ENCODE measurements around the gene GTSE1.

The GTSE1 gene

DNA sequence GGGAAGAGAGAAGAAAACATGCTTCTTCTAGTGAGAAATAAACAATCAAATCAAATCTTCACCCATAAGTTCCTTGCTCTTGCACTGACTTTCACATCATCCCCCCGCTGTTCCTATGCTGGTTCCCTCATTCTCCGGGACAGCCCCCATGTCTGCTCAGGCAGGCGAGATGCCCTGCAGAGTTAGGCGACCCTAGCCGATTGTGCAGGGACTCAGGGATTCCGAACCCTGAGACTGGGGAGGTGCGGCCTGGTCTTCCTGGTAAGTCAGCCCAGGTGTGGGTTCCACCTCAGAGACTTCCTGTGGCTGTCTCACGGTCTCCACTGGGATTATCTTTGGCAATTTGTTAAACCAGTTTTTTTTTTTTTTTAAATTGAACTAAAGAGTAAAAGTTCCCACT, 22.3 kb upstream of the GTSE1 start:
- DNase-seq, result no peak

DNA sequence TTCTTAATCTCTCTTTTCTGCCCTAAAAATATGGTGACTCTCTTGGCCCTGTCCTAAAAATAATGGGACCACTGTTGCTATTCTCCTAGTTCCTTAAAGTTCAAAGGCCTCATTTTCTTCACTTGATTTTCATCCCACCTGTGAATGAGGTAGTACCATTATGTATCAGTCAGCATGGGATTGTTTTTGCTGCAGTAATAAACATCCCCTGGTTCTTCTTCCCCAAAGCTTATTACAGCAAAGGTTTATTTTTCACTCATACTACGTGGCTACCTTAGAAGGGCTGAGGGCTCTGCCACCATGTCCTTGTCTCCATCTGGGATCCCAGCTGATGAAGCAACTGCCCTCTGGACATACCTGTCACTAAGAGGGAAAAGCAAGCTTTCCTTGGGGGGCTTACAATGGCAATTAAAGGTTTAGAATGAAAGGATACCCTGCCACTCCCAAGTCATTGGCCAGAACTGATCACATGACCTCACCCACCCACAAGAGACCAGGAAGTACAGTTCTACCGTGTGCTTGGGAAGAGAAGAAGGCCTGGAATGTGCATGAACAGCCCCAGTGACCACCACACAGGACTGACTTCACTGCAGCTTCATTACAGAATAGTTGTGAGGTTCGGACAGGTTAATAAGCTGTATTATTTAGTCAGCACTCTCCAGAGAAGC, 21.1 kb upstream of the GTSE1 start:
- DNase-seq, result no peak

DNA sequence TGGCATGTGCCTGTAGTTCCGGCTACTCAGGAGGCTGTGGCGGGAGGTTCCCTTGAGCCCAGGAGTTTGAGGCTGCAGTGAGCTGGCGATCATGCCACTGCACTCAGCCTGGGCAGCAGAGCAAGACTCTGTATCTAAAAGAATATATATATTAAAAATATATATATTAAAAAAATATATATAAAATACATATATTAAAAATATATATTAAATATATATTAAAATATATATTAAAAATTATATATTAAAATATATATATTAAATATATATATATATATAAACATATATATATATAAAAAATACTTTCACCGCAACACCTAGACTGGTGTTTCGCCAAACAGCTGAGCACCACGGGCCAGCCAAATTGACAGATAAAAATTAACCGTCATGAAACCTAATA, 20.1 kb upstream of the GTSE1 start:
- DNase-seq, result no peak

DNA sequence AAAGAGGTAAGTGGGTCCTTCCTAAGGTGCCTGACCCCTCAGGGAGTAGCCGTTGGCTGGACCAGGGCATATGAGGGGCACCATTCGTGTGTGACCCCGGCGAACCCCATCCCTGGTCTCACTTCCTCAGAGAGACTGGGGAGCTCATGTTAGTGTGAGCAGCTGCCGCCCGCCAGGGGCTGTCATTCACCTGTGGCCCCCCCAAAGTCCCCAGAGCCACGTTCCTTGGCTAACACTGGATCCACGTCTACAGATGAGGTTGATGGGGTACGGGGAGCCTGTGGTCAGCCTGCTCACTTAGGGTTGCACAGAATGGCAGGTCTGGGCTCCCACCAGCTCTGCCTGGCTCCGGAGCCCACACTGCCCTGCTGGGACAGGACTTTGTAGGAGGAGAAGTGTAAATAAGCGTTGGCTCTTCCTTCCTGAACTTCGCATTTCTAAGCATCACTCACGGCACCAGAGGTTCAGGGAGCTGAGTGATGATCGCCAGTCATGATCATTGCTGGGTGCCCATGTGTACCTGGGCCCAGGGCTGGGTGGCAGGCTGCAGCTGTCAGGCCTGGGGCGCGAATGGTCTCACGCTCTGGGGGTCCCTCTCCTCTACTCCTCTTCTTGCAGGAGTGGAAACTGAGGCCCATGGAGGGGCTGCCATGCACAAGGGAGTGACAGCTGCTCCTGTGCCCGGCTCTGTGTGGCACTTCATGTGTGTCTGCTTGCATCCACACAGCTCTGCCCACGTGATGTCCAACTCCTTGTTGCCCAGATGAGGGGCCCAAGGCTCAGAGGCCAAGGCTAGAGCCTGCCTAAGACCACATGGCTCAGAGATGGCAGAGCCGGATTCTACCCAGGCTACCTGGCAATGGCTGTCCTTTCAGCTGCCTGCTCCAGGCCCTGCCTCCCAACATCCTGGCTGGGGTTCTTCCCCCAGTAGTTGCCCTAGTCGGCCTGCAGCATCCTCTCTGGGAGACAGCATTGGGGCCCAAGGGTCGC, 17.7 kb upstream of the GTSE1 start:
- DNase-seq, result no peak

DNA sequence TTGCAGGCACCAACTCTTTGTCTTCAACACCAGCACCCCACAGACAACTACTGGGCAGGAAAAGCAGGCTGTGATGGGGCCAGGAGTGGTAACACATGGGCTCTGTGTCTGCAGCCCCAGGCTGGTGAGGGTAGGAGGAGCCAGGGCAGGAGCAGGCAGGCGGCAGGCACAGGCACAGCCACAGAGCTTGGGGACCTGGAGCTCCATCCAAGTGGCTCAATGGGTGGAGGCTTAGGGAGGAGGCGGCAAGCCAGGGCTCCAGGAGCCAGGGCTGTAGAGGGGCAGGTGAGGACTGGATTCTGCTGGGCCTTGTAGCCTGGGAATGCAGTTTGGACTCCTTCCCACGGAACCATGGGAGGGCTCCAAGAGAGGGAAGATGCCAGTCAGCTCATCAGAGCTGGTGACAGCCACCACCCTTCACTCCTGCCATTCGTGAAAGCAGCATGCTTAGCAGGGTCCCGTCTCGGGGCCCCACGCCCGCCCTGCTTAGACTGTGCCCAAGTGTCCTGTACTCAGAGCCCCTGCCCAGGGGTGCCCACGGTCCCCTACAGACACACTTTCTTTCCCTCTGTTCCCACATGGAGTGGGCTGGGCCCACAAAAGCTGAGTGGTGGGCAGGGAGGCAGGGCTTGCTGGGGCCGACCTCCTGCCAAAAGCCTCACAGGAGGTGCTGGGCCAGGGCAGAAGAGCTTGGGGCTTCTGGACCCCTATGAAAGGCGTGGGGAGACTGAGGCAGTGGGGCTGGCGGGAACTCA, 16.4 kb upstream of the GTSE1 start:
- DNase-seq, result no peak

DNA sequence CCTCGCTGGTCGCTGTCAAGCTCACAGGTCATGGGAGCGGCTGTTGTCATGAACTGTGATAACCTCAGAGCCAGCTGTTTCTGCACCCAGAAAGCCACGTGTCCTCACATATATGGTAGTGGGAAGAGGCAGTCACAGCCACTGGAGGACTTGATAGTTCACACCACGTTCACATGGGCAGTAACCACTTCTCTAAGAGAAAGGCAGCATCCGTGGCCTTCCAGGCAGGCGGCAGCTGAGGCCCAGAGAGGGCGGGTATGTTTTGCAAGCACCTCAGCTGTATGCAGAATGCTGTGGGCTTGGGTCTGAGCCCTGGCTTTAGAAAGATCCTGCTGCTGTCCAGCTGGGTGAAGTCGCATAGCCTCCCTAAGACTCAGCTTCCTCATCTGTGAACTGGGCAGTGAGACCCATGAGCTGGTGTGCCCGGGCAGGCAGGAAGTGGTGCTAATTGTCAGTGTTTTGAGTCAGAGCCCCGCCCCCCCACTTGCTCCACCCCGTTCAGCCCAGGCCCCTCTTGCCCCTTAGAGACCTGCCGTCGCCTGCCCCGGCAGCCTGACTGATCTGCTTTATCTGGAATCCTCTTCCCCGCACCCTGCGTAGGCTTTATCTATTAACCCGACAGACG, 15.6 kb upstream of the GTSE1 start:
- no peak for DNase-seq

DNA sequence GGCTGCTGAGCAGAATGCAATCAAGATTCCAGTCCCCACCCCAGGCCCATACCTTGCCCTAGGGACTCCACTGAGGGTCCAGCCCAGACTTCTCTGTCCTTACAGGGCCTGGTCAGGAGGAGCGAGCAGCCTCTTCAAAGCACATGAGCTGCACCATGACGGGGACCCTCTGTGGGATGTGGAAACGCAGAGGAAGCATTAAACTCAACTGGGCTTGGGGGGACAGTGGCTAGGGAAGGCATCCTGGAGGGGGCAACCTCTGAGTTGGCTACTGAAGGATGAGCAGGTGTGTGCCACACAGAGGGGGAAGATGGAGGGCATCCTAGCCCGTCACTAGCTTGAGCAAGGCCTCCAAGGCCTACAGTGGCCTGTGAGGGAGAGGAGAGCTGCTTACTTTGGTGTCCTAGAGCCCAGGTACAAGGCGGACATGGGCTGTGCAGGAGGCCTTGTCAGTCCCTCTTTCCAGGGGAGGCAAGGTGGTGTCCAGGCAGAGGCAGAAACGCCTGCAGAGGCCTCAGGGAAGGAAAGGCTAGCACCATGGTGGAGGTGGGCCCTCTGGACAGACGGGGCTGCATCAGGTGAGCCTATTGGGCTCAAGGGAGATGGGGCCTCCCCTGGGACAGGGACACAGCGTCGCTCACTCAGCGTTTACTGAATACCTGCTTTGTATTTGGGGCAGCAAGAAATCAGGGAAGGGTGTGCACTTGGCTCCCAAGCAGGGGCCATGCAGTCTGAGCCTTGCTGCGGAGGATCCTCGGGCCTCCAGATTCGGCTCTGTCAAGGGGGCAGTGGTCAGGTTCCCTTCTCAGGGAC, 14.6 kb upstream of the GTSE1 start:
- DNase-seq, result no peak

DNA sequence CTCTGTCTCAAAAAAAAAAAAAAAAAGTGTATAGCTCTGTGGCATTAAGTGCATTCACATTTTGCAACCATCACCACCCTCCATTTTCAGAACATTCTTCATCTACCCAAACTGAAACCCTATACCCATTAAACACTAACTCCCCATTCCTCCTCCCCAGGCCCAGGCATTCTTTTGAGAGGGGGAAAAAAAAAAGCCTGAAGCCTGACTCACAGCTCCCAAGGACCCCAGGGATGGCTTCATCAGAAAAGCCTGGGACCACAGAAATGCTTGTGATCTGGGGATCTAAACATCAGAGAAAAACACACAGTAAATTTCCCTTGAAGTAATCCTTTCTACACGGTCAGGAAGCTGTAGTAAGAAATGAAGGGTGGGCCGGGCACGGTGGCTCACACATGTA, 10.7 kb upstream of the GTSE1 start:
- no peak for DNase-seq

DNA sequence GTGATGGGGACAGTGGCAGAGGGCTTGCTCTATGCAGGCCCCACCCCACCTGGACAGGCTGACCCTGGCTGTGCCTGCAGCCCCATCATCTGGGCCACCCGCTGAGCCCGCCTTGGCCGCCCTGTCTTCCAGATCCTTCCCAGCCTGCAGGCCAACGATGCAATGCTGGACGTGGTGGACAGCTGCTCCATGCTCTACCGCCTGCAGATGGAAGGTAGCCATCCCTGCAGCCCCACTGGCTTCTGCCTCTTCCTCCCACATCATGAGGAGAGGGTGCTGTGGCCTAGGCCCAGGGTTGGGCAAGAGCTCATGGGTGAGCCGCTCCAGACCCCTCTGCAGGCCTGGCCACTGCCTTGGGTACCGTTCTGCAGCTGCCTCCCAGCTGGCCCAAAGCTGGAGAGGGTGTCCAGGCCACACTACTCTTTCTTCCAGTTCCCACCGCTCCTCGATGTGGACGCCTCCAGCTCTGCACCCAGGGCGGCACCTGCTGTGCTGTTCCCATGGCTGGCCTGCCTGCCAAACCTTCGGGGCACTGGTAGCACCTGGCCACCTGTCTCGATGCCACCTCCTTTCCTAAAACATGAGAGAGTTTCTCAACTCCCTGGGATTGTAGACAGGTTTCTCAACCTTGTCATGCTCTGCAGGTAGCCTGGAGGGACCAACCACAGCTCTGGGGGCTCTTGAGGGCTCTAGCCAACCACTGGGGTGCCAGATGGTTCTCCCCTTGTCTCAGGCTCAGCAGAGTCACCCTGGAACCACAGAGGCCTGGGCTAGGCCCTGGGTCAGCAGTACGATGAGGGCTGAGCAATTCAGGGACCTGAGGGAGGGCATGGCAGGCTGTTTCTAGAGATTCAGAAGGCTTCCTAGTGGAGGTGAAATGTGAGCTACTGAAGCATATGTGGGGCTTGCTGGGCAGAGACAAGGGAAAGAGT, 9.5 kb upstream of the GTSE1 start:
- DNase-seq, result no peak

DNA sequence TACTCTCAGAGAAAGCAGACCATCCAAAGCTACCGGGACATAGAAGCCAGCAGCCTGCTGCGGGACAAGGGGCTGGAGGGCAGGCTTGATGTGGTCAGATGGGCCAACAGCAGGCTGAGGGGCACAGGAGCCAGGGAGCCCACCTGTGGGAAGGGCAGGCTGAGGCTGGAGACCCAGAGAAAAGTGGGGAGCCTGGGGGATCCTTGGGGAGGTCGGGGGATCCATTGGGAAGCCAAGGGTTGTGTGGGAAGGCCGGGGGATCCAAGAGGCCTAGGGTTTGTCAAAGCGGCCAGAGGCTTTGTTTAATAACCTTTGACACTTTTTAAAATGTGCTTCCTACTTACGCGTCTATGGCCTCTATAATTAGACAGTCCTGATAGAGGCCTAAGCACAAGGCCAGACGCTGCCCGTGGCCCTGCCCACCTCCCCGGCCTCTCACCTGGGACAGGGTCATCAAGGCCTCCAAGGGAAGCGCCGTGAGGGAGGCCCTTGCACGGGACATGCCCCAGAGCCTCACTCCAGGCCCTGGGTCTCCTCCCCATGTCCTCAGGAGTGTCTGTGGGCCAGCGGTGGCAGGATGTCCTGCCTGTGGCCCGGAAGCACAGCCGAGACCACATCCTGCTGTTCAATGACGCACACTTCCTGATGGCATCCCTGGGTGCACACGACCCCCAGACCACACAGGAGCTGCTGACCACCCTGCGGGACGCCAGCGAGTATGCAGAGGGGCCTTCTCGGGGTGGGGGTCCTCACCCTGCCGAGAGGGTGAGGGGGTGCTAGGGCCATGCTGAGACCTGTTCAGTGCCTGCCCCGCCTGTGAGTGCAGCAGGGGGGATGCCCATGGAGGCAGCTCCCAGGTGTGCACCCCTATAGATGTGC, 8.6 kb upstream of the GTSE1 start:
- DNase-seq, result no peak

DNA sequence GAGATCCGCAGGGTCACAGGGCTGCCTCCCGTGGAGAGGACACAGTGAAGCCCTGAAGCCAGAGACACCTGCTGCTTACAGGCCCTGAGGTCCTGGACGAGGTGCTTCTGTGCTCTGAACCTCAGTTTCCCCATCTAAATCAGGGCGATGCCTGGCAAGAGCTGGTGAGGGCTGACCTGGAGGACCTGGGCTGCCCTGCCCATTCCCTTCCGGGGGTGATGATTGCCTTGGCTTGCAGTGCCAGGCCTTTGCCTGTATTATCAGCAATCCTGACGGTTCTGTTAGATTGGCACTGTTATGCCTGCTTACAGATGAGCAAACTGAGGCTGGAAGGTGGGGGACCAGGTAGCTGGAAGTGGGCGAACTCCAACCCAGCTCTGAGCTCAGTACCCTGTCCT, 7.8 kb upstream of the GTSE1 start:
- no peak for DNase-seq

DNA sequence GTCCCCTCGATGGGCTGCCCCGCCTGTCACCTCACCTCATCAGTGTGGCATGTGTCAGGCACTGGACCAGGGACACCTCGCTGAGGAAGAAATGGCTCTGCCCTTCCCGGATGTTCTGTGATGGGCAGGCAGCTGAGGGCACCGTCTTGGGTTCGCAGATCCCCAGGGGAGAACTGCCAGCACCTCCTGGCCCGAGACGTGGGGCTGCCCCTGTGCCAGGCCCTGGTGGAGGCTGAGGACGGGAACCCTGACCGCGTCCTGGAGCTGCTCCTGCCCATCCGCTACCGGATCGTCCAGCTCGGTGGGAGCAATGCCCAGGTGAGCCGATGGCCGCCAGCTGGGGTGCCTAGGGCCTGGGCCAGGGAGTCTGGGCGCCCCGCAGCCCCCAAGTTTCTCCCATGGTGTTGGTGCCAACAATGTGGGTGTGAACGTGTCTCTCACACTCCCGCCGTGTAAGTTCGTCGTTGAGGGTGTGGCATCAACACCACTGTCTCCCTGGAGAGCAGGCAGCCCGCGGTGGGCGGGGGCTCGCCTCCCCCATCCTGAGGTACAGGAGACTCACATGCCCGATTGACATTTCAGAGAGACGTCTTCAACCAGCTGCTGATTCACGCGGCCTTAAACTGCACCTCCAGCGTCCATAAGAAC, 7.3 kb upstream of the GTSE1 start:
- no peak for DNase-seq

DNA sequence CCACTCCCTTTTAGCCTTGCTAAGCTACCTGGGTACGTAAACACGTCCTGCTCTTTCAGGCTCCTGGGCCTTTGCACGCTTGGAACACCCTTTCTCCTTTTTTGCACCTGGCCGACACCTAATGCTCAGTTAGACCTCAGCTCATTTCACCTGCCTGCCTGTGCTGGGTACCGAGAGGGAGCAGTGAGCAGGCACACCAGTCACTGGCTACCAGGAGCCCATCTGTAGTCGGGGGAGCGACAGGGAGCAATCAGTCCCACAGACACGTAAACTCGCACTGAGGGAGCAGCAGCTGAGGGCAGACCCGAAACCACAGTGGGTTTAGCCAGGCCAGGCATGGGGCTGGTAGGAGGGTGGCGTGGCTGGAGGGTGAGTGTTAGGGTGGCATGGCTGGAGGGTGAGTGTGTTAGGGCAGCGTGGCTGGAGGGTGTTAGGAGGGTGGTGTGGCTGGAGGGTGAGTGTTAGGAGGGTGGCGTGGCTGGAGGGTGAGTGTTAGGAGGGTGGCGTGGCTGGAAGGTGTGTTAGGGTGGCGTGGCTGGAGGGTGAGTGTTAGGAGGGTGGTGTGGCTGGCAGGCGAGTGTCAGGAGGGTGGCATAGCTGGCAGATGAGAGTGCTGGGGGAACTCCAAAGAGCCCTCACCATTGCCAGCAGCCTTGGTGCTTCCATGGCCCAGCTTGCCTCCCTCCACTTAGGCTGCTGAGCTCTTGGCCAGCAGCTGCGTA, 6.4 kb upstream of the GTSE1 start:
- DNase-seq, result no peak

DNA sequence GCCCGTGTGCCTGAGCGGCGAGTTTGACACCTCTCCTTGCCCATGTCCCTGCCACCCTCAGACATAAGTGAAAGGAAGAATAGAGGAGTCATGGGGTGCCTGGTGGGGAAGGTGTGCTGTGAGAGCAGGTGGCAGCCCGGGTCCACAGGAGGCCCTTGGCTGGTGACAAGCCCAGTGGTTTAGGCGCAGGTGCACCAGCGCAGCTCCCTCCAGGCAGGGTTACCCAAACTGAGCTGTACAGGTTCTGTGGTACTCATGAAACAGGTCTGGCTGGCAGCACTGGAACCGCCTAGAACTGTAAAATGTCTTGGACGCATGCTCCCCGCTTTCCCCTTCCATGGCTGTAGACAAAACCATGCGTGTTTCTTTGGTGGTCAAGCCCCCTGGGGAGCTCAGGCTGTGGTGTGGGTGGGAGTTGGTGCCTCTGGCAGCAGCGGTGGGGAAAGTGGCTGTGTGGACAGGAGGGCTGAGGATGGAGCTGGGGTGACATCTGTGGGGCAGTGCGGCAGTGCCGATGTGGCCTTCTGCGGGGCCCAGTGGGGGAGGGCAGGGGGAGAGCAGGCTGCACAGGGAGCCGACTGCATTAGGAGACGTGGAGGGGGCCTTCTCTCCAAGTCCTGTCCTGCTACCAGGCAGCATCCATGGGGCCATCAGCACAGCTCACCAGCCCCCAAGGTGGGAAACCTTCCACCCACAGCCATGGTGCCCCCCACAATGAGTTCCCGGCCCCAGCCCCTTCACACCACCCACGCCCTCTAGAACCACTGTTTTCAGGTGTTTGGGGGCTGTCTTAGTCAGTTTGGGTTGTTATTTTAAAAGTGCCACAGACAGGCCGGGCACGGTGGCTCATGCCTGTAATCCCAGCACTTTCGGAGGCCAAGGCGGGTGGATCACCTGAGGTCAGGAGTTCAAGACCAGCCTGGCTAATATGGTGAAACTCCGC, 5.6 kb upstream of the GTSE1 start:
- DNase-seq, result no peak

DNA sequence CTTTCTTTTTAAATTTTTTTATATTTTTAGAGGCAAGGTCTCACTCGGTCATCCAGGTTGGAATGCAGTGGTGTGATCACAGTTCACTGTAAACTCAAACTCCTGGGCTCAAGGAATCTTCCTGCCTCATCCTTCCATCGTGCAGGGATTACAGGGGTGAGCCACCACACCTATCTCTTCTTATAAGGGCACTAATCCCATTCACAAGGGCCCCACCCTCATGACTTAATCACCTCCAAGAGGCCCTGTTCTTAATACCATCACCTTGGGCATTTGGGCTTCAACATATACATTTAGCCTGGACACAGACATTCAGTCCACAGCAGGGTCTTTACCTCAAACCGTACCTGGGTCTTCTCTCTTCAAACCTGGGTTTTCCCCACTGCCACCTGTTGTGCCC, 4.5 kb upstream of the GTSE1 start:
- DNase-seq, result no peak

DNA sequence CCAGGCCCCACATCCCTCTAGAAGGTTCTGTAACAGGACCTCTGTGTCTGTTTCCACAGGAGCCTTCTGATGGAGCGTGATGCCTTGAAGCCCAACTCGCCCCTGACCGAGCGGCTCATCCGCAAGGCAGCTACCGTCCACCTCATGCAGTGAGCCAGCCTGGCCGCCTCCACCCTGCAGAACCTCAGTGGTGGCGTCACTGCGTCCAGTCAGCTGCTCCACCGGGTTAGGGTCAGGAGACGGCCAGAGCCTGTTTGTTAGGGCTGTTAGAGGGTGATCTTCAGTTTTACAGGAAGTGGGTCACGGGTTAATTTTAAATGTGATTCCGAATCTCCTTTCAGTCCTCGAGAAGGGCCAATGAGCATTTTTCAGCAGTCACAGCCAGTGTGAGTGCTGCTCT, 3.9 kb upstream of the GTSE1 start:
- no peak for DNase-seq

DNA sequence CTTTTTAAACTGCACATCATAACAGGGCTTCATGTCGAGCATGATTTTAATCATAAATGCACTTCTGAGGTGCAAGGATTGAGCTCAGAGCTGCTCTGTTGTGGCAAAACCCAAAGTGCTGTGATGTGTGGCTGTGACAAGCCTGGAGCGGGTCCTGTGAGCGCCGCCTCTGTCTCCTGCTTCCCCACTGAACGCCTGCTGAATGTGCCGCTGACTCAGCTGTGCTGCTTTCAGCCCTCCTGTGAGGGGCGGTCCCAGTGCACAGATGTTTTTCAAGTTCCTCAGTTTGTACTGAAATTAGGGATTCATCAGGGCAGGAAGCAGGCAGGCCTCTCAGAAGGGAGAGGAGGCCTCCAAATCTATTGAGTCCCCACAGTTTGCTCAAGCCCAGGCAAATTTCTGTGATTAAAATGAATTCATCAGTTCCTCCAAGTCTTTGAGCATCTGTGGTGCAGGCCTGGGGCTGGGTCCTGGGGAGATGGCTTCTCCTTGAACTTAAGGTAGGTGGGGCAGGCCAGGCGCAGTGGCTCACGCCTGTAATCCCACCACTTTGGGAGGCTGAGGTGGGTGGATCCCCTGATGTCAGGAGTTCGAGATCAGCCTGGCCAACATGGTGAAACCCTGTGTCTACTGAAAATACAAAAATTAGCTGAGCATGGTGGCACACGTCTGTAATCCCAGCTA, 3.0 kb upstream of the GTSE1 start:
- DNase-seq, result no peak

All from NCI-H1092 (cell line).